Spleen (tissue), 11 donors: ENCODE measurements around the gene CNNM1. TPM values are rescaled to one million over a fixed set of nuclear protein-coding genes. Genes with fewer than 3 reads are reported as not detected.

Experiments used
- DNase-seq: peaks from one replicate; pipeline ENCODE4 v3.0.0-alpha.2; 2020
- H3K27ac ChIP-seq, 8 donors: fragments of 200-600 bp; sonication (generic) in 7 of 8; 1 replicate in 4 of 8; 2 replicates in 4 of 8; pipeline versions ENCODE4 v1.5.0 to v1.8.0; 2016 to 2021; ENCODE audit warnings: inconsistent platforms in 4 of 8, mild to moderate bottlenecking in 4 of 8, moderate library complexity in 1 of 8
- H3K27me3 ChIP-seq, 7 donors: fragments of 200-600 bp; sonication (generic) in 6 of 7; replicated peaks in 1 of 7; 1 replicate in 4 of 7; 2 replicates in 3 of 7; pipeline versions ENCODE4 v1.5.0 to v1.8.0; 2016 to 2021; ENCODE audit warnings: inconsistent platforms in 3 of 7, mild to moderate bottlenecking in 1 of 7
- H3K36me3 ChIP-seq, 6 donors: fragments of 200-600 bp; sonication (generic) in 5 of 6; 1 replicate in 4 of 6; 2 replicates in 2 of 6; pipeline versions ENCODE4 v1.5.0 to v1.8.0; 2016 to 2021; ENCODE audit warnings: inconsistent platforms in 2 of 6
- H3K4me1 ChIP-seq, 6 donors: fragments of 200-600 bp; sonication (generic) in 5 of 6; 1 replicate in 3 of 6; 2 replicates in 3 of 6; pipeline versions ENCODE4 v1.5.0 to v1.8.0; 2016 to 2021; ENCODE audit warnings: inconsistent platforms in 3 of 6
- H3K4me3 ChIP-seq, 8 donors: fragments of 200-600 bp; sonication (generic) in 7 of 8; 1 replicate in 4 of 8; 2 replicates in 4 of 8; pipeline versions ENCODE4 v1.5.0 to v1.8.0; 2016 to 2021; ENCODE audit warnings: inconsistent platforms in 4 of 8, mild to moderate bottlenecking in 4 of 8, moderate library complexity in 2 of 8
- H3K9me3 ChIP-seq, 8 donors: fragments of 200-600 bp; sonication (generic) in 7 of 8; 1 replicate in 4 of 8; 2 replicates in 4 of 8; pipeline versions ENCODE4 v1.5.0 to v1.8.0; 2016 to 2021; ENCODE audit warnings: inconsistent platforms in 4 of 8
- CTCF ChIP-seq, 11 experiments: fragments of 200-600 bp in 7 of 11; fragments of 450-650 bp in 4 of 11; sonication (generic) in 4 of 11; IDR thresholded peaks in 8 of 11; conservative IDR thresholded peaks in 3 of 11; 1 replicate in 7 of 11; 2 replicates in 4 of 11; pipeline versions ENCODE4 v1.4.0 to v1.8.0; 2016 to 2021; ENCODE audit warnings: antibody characterized with exemption in 11 of 11, inconsistent platforms in 4 of 11, mild to moderate bottlenecking in 1 of 11
- POLR2A ChIP-seq, 3 donors: fragments of 450-650 bp; IDR thresholded peaks; one replicate each; pipeline ENCODE4 v1.5.1; 2017; ENCODE audit warnings: antibody characterized with exemption in 3 of 3, mild to moderate bottlenecking in 1 of 3
- POLR2AphosphoS5 ChIP-seq, 3 donors: sonication (generic); formaldehyde crosslinking; IDR thresholded peaks; one replicate each; pipeline ENCODE4 v1.5.1; 2017; ENCODE audit warnings: antibody characterized with exemption in 3 of 3
- WGBS, 5 donors: extraction: QIAGEN DNeasy Blood & Tissue Kit in 3 of 5; methylation state at CpG; one replicate each; pipeline versions ENCODE4 v1.1.5 to v1.1.7; 2013 to 2018; 5-methylcytosine and 5-hydroxymethylcytosine counted together
- intact Hi-C: fragments of 100-400 bp; cut with DNase I; formaldehyde crosslinking; loops from one replicate; pipeline ENCODE4 v1.15.0; 2023; ENCODE audit warnings: low total_unique reads
- polyA plus RNA-seq, 3 donors: library from polyadenylated mRNA; stranded (reverse); fragments of 200-250 nt; gene quantifications; one replicate each; pipeline ENCODE4 v1.2.1, GENCODE V29; 2013
- total RNA-seq, 7 donors: library from RNA; depleted of rRNA in 3 of 7; stranded (reverse); fragments of >200 nt in 3 of 7; fragmentation: NEBNext Ultra II Directional in 4 of 7; extraction: Animal tissue kit (Norgen Biotek cat#: 25700) in 4 of 7; gene quantifications; one replicate each; pipeline versions ENCODE4 v1.1.0 to v1.2.1, GENCODE V29; 2016 to 2021
- donor health status: healthy with polysubstance abuse.
- donor health status: DM: no; HTN: no; CAD: no; lungs with moderate emphysema.
- donor health status: DM: no; HTN: no; CAD: no.
- donor health status: Bipolar disorder and iron deficiency.
- donor health status: healthy.
- donor health status: DM: no; HTN: no; CAD: no.
- donor health status: DM: yes; HTN: yes; CAD: no.

The CNNM1 gene
- total and polyA plus RNA-seq, 10 donors: 0.05 to 0.43 (median 0.16) TPM; not detected in 1

GRCh38 chr10:99339077-99339476 lies 9.9 kb downstream of the CNNM1 start:
- no peak for DNase-seq
- no peaks in the 10 kb centered on the region for H3K4me1 ChIP-seq
- intact Hi-C loops: no loop called here
- H3K4me3 ChIP-seq: no peak overlapping the region
- 61 to 91% (median 80%) methylated on average over 1 of the region's 1 CpG for WGBS, 5 donors
- no peak for TF ChIP-seq CTCF (IDR thresholded peaks at IDR 0.05 in 8 of 11, conservative IDR thresholded peaks at IDR 0.05 in 3 of 11)
- no peak for TF ChIP-seq POLR2AphosphoS5 (IDR thresholded peaks at IDR 0.05)
- TF ChIP-seq POLR2A (IDR thresholded peaks at IDR 0.05): no peak
- peaks cover 0 to under 1% (median 0%) of the 10 kb centered on the region in 7 donors for H3K27me3 ChIP-seq
- no peaks in the 10 kb centered on the region for H3K36me3 ChIP-seq
- H3K27ac ChIP-seq: no peak overlapping the region
- H3K9me3 ChIP-seq: no peaks in the 10 kb centered on the region

- Histone ChIP-seq H3K4me3 (no peak overlapping the region), H3K9me3 (no peaks in the 10 kb centered on the region), H3K27me3 (peaks cover 0 to 6% (median 0%) of the 10 kb centered on the region in 7 donors), H3K27ac (no peak overlapping the region), H3K36me3 (no peaks in the 10 kb centered on the region), H3K4me1 (no peaks in the 10 kb centered on the region)
- 76 to 92% (median 83%) methylated on average over 3 of the region's 3 CpGs for WGBS, 5 donors
- no peak for TF ChIP-seq CTCF (IDR thresholded peaks at IDR 0.05 in 8 of 11, conservative IDR thresholded peaks at IDR 0.05 in 3 of 11)
- TF ChIP-seq POLR2A (IDR thresholded peaks at IDR 0.05): no peak
- TF ChIP-seq POLR2AphosphoS5 (IDR thresholded peaks at IDR 0.05): no peak
- no peak for DNase-seq
- intact Hi-C loops: no loop called here
These were observed 10.4 kb downstream of the CNNM1 start for GRCh38 chr10:99339563-99340047.

- intact Hi-C loops: no loop called here
- H3K27ac ChIP-seq: no peak overlapping the region
- no peaks in the 10 kb centered on the region for H3K36me3 ChIP-seq
- no peak for DNase-seq
- H3K4me1 ChIP-seq: no peaks in the 10 kb centered on the region
- no peaks in the 10 kb centered on the region for H3K9me3 ChIP-seq
- TF ChIP-seq CTCF (IDR thresholded peaks at IDR 0.05 in 8 of 11, conservative IDR thresholded peaks at IDR 0.05 in 3 of 11) (no peak), POLR2AphosphoS5 (IDR thresholded peaks at IDR 0.05) (no peak), POLR2A (IDR thresholded peaks at IDR 0.05) (no peak)
- 86 to 97% (median 86%) methylated on average over 3 of the region's 3 CpGs for WGBS, 5 donors
- H3K27me3 ChIP-seq: peaks cover 0 to 15% (median 0%) of the 10 kb centered on the region in 7 donors
- H3K4me3 ChIP-seq: no peak overlapping the region
These were observed 11.5 kb downstream of the CNNM1 start for GRCh38 chr10:99340650-99341049.

GRCh38 chr10:99341248-99341647 lies 12.1 kb downstream of the CNNM1 start:
- peaks cover 0 to 16% (median 0%) of the 10 kb centered on the region in 7 donors for H3K27me3 ChIP-seq
- no peak for DNase-seq
- 40 to 78% (median 64%) methylated on average over 3 of the region's 3 CpGs for WGBS, 5 donors
- intact Hi-C loops: no loop called here
- no peak overlapping the region for H3K4me3 ChIP-seq
- H3K36me3 ChIP-seq: no peaks in the 10 kb centered on the region
- TF ChIP-seq CTCF (IDR thresholded peaks at IDR 0.05 in 8 of 11, conservative IDR thresholded peaks at IDR 0.05 in 3 of 11): no peak
- TF ChIP-seq POLR2AphosphoS5 (IDR thresholded peaks at IDR 0.05): no peak
- no peaks in the 10 kb centered on the region for H3K4me1 ChIP-seq
- no peaks in the 10 kb centered on the region for H3K9me3 ChIP-seq
- no peak overlapping the region for H3K27ac ChIP-seq
